ENCODE results near the gene UNK. TPM values are rescaled to one million over a fixed set of nuclear protein-coding genes. Genes with fewer than 3 reads are reported as not detected.

The UNK gene
- total RNA-seq, 1 donor from 2014 or later = 16.7 TPM

DNA sequence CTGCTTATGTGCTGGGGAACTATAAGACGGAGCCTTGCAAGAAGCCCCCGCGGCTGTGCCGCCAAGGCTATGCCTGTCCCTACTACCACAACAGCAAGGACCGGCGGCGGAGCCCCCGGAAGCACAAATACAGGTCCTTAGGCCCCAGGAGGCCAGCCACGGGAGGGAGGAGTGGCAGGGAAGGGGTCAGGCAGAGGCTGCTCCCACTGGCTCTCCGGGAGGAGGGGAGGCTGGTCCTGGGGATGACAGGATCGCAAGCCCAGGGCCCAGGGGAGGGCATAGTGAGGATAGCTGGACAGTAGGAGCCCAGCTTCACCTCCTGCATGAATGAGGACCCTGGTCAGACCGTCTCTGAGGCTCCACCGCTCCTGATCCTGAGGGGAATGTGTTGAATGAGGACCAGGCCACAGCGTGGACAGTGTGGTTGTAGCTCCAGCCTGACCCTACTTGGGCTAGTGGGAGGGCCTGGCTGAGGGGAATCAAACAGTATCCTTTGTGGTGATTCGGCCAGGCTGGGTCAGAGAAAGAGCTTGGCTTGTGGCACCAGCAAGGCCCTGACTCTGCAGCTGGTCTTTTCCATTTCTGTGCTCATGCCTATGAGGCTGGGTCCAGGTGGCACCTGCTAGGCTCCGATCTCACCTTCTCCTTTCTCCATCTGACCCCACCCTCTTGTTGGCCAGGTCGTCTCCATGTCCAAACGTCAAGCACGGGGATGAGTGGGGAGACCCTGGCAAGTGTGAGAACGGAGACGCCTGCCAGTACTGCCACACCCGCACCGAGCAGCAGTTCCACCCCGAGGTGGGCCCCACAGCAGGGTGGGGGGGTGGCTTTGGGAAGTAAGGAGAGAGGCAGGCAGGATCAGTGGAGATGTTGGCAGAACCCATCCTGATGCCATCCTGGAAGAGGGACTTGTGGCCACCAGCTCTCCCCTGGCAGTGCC, 28.7 kb downstream of the UNK start:
- H3K9me3 Mint-ChIP-seq (ENCODE audit: unreplicated experiment) = no peaks in the 10 kb centered on the region
- Histone ChIP-seq H3K9me3 (ENCODE audit: insufficient read depth, low read depth, low read length) (no peaks in the 10 kb centered on the region), H3K4me2 (ENCODE audit: low read length) (no peak overlapping the region), H3K27me3 (ENCODE audit: insufficient read depth, low read length) (no peaks in the 10 kb centered on the region), H3K9ac (ENCODE audit: low read length) (no peak overlapping the region), H2AFZ (ENCODE audit: low read depth, low read length) (no peak overlapping the region), H3K36me3 (ENCODE audit: insufficient read depth, low read length) (peaks cover 13% of the 10 kb centered on the region), H3K4me1 (ENCODE audit: insufficient read depth, low read length) (peaks cover 17% of the 10 kb centered on the region), H3K27ac (ENCODE audit: low read depth, low read length) (no peak overlapping the region), H4K20me1 (ENCODE audit: insufficient read depth, low read length) (peaks cover 31% of the 10 kb centered on the region), H3K4me3 (ENCODE audit: insufficient read depth, low read depth, low read length) (no peak overlapping the region), H3K79me2 (ENCODE audit: insufficient read depth, low read length) (no peaks in the 10 kb centered on the region)
- peaks cover 7% of the 10 kb centered on the region for H3K36me3 Mint-ChIP-seq (ENCODE audit: low read depth, unreplicated experiment)
- FAIRE-seq = no peak
- no peak for DNase-seq (ENCODE audit: low read depth)
- TF ChIP-seq, protein P1, sequence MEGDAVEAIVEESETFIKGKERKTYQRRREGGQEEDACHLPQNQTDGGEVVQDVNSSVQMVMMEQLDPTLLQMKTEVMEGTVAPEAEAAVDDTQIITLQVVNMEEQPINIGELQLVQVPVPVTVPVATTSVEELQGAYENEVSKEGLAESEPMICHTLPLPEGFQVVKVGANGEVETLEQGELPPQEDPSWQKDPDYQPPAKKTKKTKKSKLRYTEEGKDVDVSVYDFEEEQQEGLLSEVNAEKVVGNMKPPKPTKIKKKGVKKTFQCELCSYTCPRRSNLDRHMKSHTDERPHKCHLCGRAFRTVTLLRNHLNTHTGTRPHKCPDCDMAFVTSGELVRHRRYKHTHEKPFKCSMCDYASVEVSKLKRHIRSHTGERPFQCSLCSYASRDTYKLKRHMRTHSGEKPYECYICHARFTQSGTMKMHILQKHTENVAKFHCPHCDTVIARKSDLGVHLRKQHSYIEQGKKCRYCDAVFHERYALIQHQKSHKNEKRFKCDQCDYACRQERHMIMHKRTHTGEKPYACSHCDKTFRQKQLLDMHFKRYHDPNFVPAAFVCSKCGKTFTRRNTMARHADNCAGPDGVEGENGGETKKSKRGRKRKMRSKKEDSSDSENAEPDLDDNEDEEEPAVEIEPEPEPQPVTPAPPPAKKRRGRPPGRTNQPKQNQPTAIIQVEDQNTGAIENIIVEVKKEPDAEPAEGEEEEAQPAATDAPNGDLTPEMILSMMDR (IDR thresholded peaks at IDR 0.05; ENCODE audit: insufficient read depth, low read depth, low read length) = no peak
- TF ChIP-seq EZH2 (IDR thresholded peaks at IDR 0.05; ENCODE audit: insufficient read depth, low read length) = no peak
- no peaks in the 10 kb centered on the region for H3K27me3 Mint-ChIP-seq (ENCODE audit: low read depth, unreplicated experiment)
- H3K4me3 Mint-ChIP-seq (ENCODE audit: unreplicated experiment) = no peak overlapping the region
- H3K27ac Mint-ChIP-seq (ENCODE audit: unreplicated experiment) = no peak overlapping the region
- peaks cover 18% of the 10 kb centered on the region for H3K4me1 Mint-ChIP-seq (ENCODE audit: low read depth, unreplicated experiment)

DNA sequence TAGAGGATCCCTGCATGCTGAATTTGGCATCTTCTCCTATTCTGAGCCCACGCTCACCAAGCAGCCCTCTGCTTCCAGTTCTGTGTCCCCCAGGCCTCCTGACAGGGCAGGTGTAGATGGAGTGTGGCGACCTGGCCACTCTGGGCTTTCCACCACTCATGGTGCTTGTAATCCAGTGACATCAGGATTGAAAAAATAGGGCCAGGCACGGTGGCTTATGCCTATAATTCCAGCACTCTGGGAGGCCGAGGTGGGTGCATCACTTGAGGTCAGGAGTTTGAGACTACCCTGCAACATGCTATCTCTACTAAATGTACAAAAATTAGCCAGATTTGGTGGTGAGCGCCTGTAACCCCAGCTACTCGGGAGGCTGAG, 29.4 kb downstream of the UNK start:
- H3K9me3 Mint-ChIP-seq (ENCODE audit: unreplicated experiment) = no peaks in the 10 kb centered on the region
- Histone ChIP-seq H4K20me1 (ENCODE audit: insufficient read depth, low read length) (peaks cover 29% of the 10 kb centered on the region), H3K4me1 (ENCODE audit: insufficient read depth, low read length) (peaks cover 17% of the 10 kb centered on the region), H2AFZ (ENCODE audit: low read depth, low read length) (no peak overlapping the region), H3K36me3 (ENCODE audit: insufficient read depth, low read length) (peaks cover 13% of the 10 kb centered on the region), H3K4me2 (ENCODE audit: low read length) (no peak overlapping the region), H3K9me3 (ENCODE audit: insufficient read depth, low read depth, low read length) (no peaks in the 10 kb centered on the region), H3K27ac (ENCODE audit: low read depth, low read length) (no peak overlapping the region), H3K4me3 (ENCODE audit: insufficient read depth, low read depth, low read length) (no peak overlapping the region), H3K27me3 (ENCODE audit: insufficient read depth, low read length) (no peaks in the 10 kb centered on the region), H3K9ac (ENCODE audit: low read length) (no peak overlapping the region), H3K79me2 (ENCODE audit: insufficient read depth, low read length) (no peaks in the 10 kb centered on the region)
- H3K36me3 Mint-ChIP-seq (ENCODE audit: low read depth, unreplicated experiment) = peaks cover 8% of the 10 kb centered on the region
- DNase-seq (ENCODE audit: low read depth) = no peak
- peaks cover 15% of the 10 kb centered on the region for H3K4me1 Mint-ChIP-seq (ENCODE audit: low read depth, unreplicated experiment)
- H3K27ac Mint-ChIP-seq (ENCODE audit: unreplicated experiment) = no peak overlapping the region
- FAIRE-seq = no peak
- H3K4me3 Mint-ChIP-seq (ENCODE audit: unreplicated experiment) = no peak overlapping the region
- no peak for TF ChIP-seq EZH2 (IDR thresholded peaks at IDR 0.05; ENCODE audit: insufficient read depth, low read length)
- TF ChIP-seq, protein P1 (IDR thresholded peaks at IDR 0.05; ENCODE audit: insufficient read depth, low read depth, low read length) = no peak
- no peaks in the 10 kb centered on the region for H3K27me3 Mint-ChIP-seq (ENCODE audit: low read depth, unreplicated experiment)

DNA sequence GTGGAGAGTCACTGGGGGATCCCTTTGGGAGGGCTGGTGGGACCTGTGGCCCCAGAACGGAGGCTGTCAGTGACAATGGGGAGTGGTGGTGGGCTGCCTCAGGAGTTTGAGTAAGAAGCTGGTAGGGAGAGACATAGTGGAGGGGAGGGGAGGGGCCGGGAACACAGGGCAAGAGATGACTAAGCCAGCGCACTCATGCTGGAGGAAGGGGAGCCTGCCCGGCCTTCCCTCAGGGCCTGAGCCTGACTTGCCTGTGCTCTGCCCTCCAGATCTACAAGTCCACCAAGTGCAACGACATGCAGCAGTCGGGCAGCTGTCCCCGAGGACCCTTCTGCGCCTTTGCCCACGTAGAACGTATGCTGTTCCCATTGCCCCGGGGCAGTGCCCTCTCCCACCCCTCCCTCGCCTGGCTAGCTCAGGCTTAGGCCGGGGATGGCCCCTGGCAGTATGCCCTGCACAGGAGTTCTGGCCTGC, 30.3 kb downstream of the UNK start:
- Mint-ChIP-seq H3K27me3 (ENCODE audit: low read depth, unreplicated experiment) (no peaks in the 10 kb centered on the region), H3K9me3 (ENCODE audit: unreplicated experiment) (no peaks in the 10 kb centered on the region), H3K4me1 (ENCODE audit: low read depth, unreplicated experiment) (peaks cover 11% of the 10 kb centered on the region), H3K27ac (ENCODE audit: unreplicated experiment) (no peak overlapping the region), H3K36me3 (ENCODE audit: low read depth, unreplicated experiment) (peaks cover 12% of the 10 kb centered on the region), H3K4me3 (ENCODE audit: unreplicated experiment) (no peak overlapping the region)
- peak overlapping the region; percentile 42 for H2AFZ ChIP-seq (ENCODE audit: low read depth, low read length)
- H4K20me1 ChIP-seq (ENCODE audit: insufficient read depth, low read length) = peaks cover 20% of the 10 kb centered on the region
- no peaks in the 10 kb centered on the region for H3K79me2 ChIP-seq (ENCODE audit: insufficient read depth, low read length)
- DNase-seq (ENCODE audit: low read depth) (peak; percentile 74), FAIRE-seq (no peak)
- H3K27ac ChIP-seq (ENCODE audit: low read depth, low read length) = peak overlapping the region; percentile 35
- H3K9ac ChIP-seq (ENCODE audit: low read length) = peak overlapping the region; percentile 54
- H3K36me3 ChIP-seq (ENCODE audit: insufficient read depth, low read length) = peaks cover 13% of the 10 kb centered on the region
- H3K9me3 ChIP-seq (ENCODE audit: insufficient read depth, low read depth, low read length) = no peaks in the 10 kb centered on the region
- H3K4me3 ChIP-seq (ENCODE audit: insufficient read depth, low read depth, low read length) = no peak overlapping the region
- no peaks in the 10 kb centered on the region for H3K27me3 ChIP-seq (ENCODE audit: insufficient read depth, low read length)
- H3K4me2 ChIP-seq (ENCODE audit: low read length) = peak overlapping the region; percentile 30
- H3K4me1 ChIP-seq (ENCODE audit: insufficient read depth, low read length) = peaks cover 11% of the 10 kb centered on the region
- no peak for TF ChIP-seq EZH2 (IDR thresholded peaks at IDR 0.05; ENCODE audit: insufficient read depth, low read length)
- TF ChIP-seq, protein P1 (IDR thresholded peaks at IDR 0.05; ENCODE audit: insufficient read depth, low read depth, low read length) = no peak

All from astrocyte (in vitro differentiated cells and primary cell).